Activated naive CD8-positive, alpha-beta T cell treated with anti-CD3 and anti-CD28 coated beads, Interleukin-2, amount 50 U/mL, for 24 hours (primary cell): ENCODE data around the gene TRAF1.
A peak's percentile ranks its signal among the peaks of the same experiment; 100 is the strongest.

Experiments
- ATAC-seq: fragments of 150-1000 bp; cut with Tn5 transposase; one replicate; pipeline ENCODE4 v1.10.0; 2021
- DNase-seq: peaks from one replicate; pipeline ENCODE4 v3.0.0; 2021
- H3K27ac Mint-ChIP-seq: one replicate; pipeline ENCODE4 v1.8.0; 2021; ENCODE audit warnings: mild to moderate bottlenecking, mixed read lengths
- H3K27me3 Mint-ChIP-seq: one replicate; pipeline ENCODE4 v1.8.0; 2021; ENCODE audit warnings: mixed read lengths
- H3K36me3 Mint-ChIP-seq: one replicate; pipeline ENCODE4 v1.8.0; 2021; ENCODE audit warnings: low read depth, mixed read lengths
- H3K4me1 Mint-ChIP-seq: one replicate; pipeline ENCODE4 v1.8.0; 2021; ENCODE audit warnings: mixed read lengths
- H3K4me3 Mint-ChIP-seq: one replicate; pipeline ENCODE4 v1.8.0; 2021; ENCODE audit warnings: mild to moderate bottlenecking, moderate library complexity, mixed read lengths
- H3K9me3 Mint-ChIP-seq: one replicate; pipeline ENCODE4 v1.8.0; 2021; ENCODE audit warnings: mixed read lengths

Gene TRAF1

GRCh38 chr9:120912958-120913646, 13.5 kb downstream of the TRAF1 start:
- no peaks in the 10 kb centered on the region for H3K27me3 Mint-ChIP-seq
- peaks cover 94% of the 10 kb centered on the region for H3K36me3 Mint-ChIP-seq
- H3K9me3 Mint-ChIP-seq = no peaks in the 10 kb centered on the region
- H3K27ac Mint-ChIP-seq = peak overlapping the region; percentile 91
- H3K4me3 Mint-ChIP-seq = peak overlapping the region; percentile 45
- peaks cover 96% of the 10 kb centered on the region for H3K4me1 Mint-ChIP-seq
- ATAC-seq = no peak
- DNase-seq = no peak

- ATAC-seq (no peak), DNase-seq (no peak)
- peak overlapping the region; percentile 19 for H3K4me3 Mint-ChIP-seq
- peaks cover 94% of the 10 kb centered on the region for H3K36me3 Mint-ChIP-seq
- H3K27me3 Mint-ChIP-seq = no peaks in the 10 kb centered on the region
- no peaks in the 10 kb centered on the region for H3K9me3 Mint-ChIP-seq
- peak overlapping the region; percentile 91 for H3K27ac Mint-ChIP-seq
- H3K4me1 Mint-ChIP-seq = peaks cover 96% of the 10 kb centered on the region
Measured at GRCh38 chr9:120911295-120911837, 15.2 kb downstream of the TRAF1 start.

DNA sequence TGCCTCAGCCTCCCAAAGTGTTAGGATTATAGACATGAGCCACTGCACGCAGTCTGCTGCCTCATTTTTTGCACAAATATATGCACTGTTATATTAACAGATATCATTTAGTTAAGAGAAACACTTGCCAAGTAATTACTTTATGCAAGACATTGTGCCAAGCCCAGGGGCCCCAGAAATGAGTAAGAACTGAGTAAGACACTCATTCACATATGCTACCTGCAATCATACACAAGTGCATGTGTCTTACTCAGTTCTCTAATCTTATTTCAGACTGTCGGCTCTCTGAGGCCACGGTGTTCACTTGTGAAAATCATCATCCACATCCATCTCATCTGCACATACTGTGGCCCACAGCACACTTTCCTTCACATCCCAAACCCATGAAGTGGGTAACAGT, 16.0 kb downstream of the TRAF1 start:
- DNase-seq (no peak), ATAC-seq (peak; percentile 50)
- Mint-ChIP-seq H3K36me3 (peaks cover 96% of the 10 kb centered on the region), H3K27me3 (no peaks in the 10 kb centered on the region), H3K4me3 (peak overlapping the region; percentile 24), H3K9me3 (no peaks in the 10 kb centered on the region), H3K27ac (peak overlapping the region; percentile 91), H3K4me1 (peaks cover 97% of the 10 kb centered on the region)

GRCh38 chr9:120909904-120910303, 16.7 kb downstream of the TRAF1 start:
- Mint-ChIP-seq H3K27me3 (no peaks in the 10 kb centered on the region), H3K9me3 (no peaks in the 10 kb centered on the region), H3K4me3 (no peak overlapping the region), H3K27ac (peak overlapping the region; percentile 91), H3K4me1 (peaks cover 98% of the 10 kb centered on the region), H3K36me3 (peaks cover 96% of the 10 kb centered on the region)
- ATAC-seq (peak; percentile 58), DNase-seq (peak; percentile 70)

DNA sequence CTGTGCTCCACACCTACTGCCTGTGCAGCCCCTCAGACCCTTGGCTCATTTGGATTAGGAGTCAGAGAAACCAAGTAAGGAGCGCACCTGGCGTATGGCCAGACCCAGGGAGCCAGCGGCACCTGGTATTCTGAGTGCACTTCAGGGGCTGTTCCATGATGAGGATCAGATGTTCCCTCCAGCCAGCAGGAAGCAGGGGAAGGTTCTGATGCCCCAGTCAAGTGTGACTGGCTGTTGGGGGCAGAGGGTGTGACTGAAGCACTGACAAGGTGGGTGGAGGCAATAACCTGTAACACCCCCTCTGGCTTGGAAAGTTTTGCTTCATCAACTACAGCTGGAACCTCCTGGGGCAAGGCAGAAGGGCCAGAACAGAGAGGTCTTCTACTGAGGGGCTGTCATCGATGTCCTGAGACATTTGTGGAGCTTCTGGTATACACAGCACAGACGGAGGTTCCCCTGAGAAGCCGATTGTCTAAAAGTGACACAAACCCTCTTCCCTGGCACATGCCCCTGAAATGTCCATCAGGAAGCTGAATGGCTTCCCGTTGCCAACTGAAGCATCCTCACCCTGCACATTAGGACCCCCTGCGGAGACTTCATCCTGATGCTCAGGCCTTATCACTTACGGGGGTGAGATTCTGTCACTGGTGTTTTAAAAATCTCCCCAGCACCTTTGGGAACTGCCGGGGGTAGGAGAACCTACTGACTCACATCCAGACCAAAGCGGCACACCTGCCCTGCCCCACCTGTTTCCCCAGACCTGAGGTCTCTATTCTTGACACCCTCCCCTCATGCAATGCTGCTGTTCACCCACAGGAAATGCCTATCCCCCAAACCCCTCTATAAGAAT, 21.1 kb downstream of the TRAF1 start:
- Mint-ChIP-seq H3K4me3 (peak overlapping the region; percentile 53), H3K27ac (peak overlapping the region; percentile 93), H3K27me3 (no peaks in the 10 kb centered on the region), H3K9me3 (no peaks in the 10 kb centered on the region), H3K4me1 (peaks cover 95% of the 10 kb centered on the region), H3K36me3 (peaks cover 88% of the 10 kb centered on the region)
- no peak for DNase-seq
- ATAC-seq = peak; percentile 22

DNA sequence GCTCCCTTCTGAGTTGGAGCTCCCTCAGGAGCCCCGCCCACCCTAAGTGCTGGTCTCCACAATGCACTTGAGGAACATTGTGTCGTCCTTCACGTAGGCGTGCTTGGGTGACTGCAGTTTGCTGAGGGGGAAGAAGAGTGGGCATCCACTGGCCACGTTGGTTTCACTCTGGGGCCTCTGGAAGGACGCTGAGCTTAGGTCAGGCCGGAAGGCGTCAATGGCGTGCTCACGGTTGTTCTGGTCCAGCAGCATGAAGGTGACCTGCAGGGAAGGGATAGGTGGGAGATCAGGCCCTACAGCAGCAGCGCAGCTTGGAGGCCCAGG, 21.7 kb downstream of the TRAF1 start:
- DNase-seq (no peak), ATAC-seq (no peak)
- Mint-ChIP-seq H3K4me1 (peaks cover 95% of the 10 kb centered on the region), H3K27me3 (no peaks in the 10 kb centered on the region), H3K4me3 (peak overlapping the region; percentile 53), H3K36me3 (peaks cover 85% of the 10 kb centered on the region), H3K27ac (peak overlapping the region; percentile 93), H3K9me3 (no peaks in the 10 kb centered on the region)

GRCh38 chr9:120904061-120904977, 22.3 kb downstream of the TRAF1 start:
- DNase-seq = no peak
- Mint-ChIP-seq H3K9me3 (no peaks in the 10 kb centered on the region), H3K27me3 (no peaks in the 10 kb centered on the region), H3K36me3 (peaks cover 82% of the 10 kb centered on the region), H3K4me3 (peak overlapping the region; percentile 53), H3K27ac (peak overlapping the region; percentile 93), H3K4me1 (peaks cover 94% of the 10 kb centered on the region)
- no peak for ATAC-seq

- no peak for ATAC-seq
- Mint-ChIP-seq H3K27me3 (no peaks in the 10 kb centered on the region), H3K4me1 (peaks cover 96% of the 10 kb centered on the region), H3K36me3 (peaks cover 70% of the 10 kb centered on the region), H3K9me3 (no peaks in the 10 kb centered on the region), H3K4me3 (peak overlapping the region; percentile 24), H3K27ac (peak overlapping the region; percentile 93)
- no peak for DNase-seq
Measured at GRCh38 chr9:120902569-120903535, 23.7 kb downstream of the TRAF1 start.

DNA sequence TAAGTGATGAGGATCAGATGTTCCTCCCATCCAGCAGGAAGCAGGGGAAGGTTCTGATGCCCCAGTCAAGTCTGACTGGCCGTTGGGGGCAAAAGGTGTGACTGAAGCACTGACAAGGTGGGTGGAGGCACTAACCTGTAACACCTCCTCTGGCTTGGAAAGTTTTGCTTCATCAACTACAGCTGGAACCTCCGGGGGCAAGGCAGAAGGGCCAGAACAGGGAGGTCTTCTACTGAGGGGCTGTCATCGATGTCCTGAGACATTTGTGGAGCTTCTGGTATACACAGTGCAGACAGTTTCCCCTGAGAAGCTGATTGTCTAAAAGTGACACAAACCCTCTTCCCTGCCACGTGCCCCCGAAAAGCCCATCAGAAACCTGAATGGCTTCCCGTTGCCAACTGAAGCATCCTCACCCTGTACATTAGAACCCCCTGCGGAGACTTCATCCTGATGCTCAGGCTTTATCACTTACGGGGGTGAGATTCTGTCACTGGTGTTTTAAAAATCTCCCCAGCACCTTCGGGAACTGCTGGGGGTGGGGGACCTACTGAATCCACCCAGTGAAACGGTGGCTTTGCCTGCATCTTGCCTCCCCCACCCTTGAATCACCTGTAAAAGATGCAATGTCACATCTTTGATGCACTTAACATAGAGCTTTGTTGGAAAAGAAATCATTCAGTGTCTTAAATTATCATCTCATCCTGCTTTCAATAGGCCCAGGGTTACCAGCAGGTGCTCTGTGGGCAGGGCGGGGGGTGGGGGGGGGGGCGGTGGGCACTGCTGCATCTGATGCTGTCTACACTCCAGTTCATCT, 24.6 kb downstream of the TRAF1 start:
- no peaks in the 10 kb centered on the region for H3K27me3 Mint-ChIP-seq
- H3K4me3 Mint-ChIP-seq = peak overlapping the region; percentile 24
- peaks cover 95% of the 10 kb centered on the region for H3K4me1 Mint-ChIP-seq
- H3K9me3 Mint-ChIP-seq = no peaks in the 10 kb centered on the region
- DNase-seq = no peak
- peak; percentile 1 for ATAC-seq
- peaks cover 64% of the 10 kb centered on the region for H3K36me3 Mint-ChIP-seq
- H3K27ac Mint-ChIP-seq = peak overlapping the region; percentile 93

DNA sequence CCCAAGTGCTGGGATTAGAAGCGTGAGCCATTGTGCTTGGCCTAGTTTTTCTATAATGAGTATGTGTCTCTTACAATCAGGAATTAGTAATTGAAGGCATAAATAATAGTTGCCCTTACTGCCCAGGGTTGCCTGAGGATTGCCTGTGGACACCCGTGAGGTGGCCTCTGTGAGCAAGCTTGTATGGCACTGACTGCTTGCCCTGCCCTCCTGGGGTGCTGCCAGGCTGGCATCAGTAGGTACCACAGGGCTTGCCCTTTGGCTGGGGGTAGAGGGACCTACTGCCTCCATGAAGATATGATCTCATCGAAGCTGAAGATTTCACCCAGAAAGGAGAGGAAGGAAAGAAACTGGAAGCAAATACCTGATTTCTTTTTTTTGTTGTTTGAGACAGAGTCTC, 25.8 kb downstream of the TRAF1 start:
- ATAC-seq = no peak
- Mint-ChIP-seq H3K4me1 (peaks cover 94% of the 10 kb centered on the region), H3K4me3 (peak overlapping the region; percentile 11), H3K27ac (peak overlapping the region; percentile 93), H3K36me3 (peaks cover 56% of the 10 kb centered on the region), H3K27me3 (no peaks in the 10 kb centered on the region), H3K9me3 (no peaks in the 10 kb centered on the region)
- DNase-seq = no peak

- no peak for ATAC-seq
- Mint-ChIP-seq H3K36me3 (peaks cover 44% of the 10 kb centered on the region), H3K27ac (peak overlapping the region; percentile 93), H3K9me3 (no peaks in the 10 kb centered on the region), H3K4me3 (no peak overlapping the region), H3K27me3 (no peaks in the 10 kb centered on the region), H3K4me1 (peaks cover 93% of the 10 kb centered on the region)
- no peak for DNase-seq
Measured at GRCh38 chr9:120899490-120900068, 27.0 kb downstream of the TRAF1 start.

DNA sequence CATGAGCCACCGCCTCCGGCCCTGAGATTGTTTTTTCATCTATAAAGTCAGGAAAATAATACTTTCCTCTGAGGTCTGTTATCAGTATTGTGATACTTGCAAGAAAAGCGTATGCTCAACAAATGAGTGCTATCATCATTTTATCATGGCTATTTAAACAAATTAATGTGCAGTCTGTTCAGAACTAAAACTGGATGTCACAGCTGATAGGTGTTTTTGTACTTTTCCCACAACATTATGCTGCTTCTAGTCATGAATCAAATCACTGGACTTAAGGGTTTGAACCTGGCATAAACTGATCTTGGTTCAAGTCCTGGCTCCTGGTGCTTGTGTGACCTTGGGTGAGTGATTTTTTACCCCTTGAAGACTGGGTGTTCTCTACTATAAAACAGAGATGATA, 28.2 kb downstream of the TRAF1 start:
- H3K27me3 Mint-ChIP-seq = no peaks in the 10 kb centered on the region
- H3K27ac Mint-ChIP-seq = peak overlapping the region; percentile 93
- DNase-seq (no peak), ATAC-seq (no peak)
- peaks cover 33% of the 10 kb centered on the region for H3K36me3 Mint-ChIP-seq
- H3K4me1 Mint-ChIP-seq = peaks cover 90% of the 10 kb centered on the region
- peak overlapping the region; percentile 40 for H3K4me3 Mint-ChIP-seq
- H3K9me3 Mint-ChIP-seq = no peaks in the 10 kb centered on the region
